ENCODE data around the gene GRIK2. TPM values are rescaled to one million over a fixed set of nuclear protein-coding genes. Genes with fewer than 3 reads are reported as not detected.

The GRIK2 gene
- total RNA-seq, 4 donors from 2014 or later, result 1.4 to 51.9 (median 9.6) TPM

GRCh38 chr6:101502818-101503217 lies 109.3 kb downstream of the GRIK2 start:
- no peaks in the 10 kb centered on the region for H3K27me3 ChIP-seq
- no peak overlapping the region for H3K27ac ChIP-seq
- no peak for DNase-seq
- 34 to 42% methylated on average over 1 of the region's 1 CpG for WGBS, 2 donors
- intact Hi-C loops (cut with DNase I), result no loop called here
- TF ChIP-seq CTCF (IDR thresholded peaks at IDR 0.05) (no peak), POLR2A (IDR thresholded peaks at IDR 0.05) (no peak)
- no peaks in the 10 kb centered on the region for H3K4me1 ChIP-seq
- H3K36me3 ChIP-seq, result no peaks in the 10 kb centered on the region
- no peaks in the 10 kb centered on the region for H3K9me3 ChIP-seq
- no peak overlapping the region for H3K4me3 ChIP-seq (replicated peaks in 1 of 3)

DNA sequence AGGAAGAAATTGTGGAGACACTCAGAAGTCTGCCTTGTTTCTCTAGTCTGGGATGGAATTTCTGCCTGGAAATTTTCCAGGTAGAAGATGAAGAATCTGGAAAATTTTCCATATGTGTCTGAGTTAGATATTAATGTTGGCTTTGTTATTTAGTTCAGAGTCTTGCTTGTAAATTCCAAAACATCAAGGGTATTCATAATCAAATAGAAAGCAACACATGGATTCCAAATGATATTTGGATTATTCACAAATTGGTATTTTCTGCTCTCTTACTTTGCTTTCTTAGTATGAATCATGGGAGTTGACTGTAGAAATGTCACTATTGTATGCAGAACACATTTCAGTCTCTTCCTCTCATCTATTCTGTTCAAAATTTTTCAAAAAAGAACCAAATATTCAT lies 116.0 kb downstream of the GRIK2 start:
- Histone ChIP-seq H3K4me1 (no peaks in the 10 kb centered on the region), H3K9me3 (no peaks in the 10 kb centered on the region), H3K36me3 (no peaks in the 10 kb centered on the region), H3K27me3 (no peaks in the 10 kb centered on the region), H3K4me3 (replicated peaks in 1 of 3) (no peak overlapping the region), H3K27ac (no peak overlapping the region)
- TF ChIP-seq CTCF (IDR thresholded peaks at IDR 0.05) (no peak), POLR2A (IDR thresholded peaks at IDR 0.05) (no peak)
- DNase-seq, result no peak
- intact Hi-C loops (cut with DNase I), result no loop called here

DNA sequence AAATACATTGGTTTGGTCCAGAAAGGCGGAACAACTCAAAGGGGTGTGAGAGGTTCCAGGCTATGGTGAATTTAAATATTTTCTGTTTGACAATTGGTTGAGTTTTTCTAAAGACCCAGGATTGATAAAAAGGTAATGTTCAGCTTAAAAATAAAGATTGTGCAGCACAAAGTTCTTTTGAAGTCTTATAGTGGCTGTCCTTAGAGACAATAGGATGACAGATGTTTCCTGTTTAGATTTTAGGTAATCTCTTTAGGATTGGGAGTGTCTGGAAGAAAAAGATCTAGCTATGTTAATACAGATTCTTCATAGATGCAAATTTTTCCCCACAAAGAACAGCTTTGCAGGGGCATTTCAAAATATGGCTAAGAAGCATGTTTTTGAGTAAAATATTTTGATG lies 119.7 kb downstream of the GRIK2 start:
- TF ChIP-seq POLR2A (IDR thresholded peaks at IDR 0.05) (no peak), CTCF (IDR thresholded peaks at IDR 0.05) (no peak)
- no peak for DNase-seq
- H3K9me3 ChIP-seq, result no peaks in the 10 kb centered on the region
- no peaks in the 10 kb centered on the region for H3K4me1 ChIP-seq
- H3K27ac ChIP-seq, result no peak overlapping the region
- no peaks in the 10 kb centered on the region for H3K27me3 ChIP-seq
- intact Hi-C loops (cut with DNase I), result no loop called here
- H3K4me3 ChIP-seq (replicated peaks in 1 of 3), result no peak overlapping the region
- H3K36me3 ChIP-seq, result no peaks in the 10 kb centered on the region
- 87 to 100% methylated on average over 1 of the region's 1 CpG for WGBS, 2 donors

DNA sequence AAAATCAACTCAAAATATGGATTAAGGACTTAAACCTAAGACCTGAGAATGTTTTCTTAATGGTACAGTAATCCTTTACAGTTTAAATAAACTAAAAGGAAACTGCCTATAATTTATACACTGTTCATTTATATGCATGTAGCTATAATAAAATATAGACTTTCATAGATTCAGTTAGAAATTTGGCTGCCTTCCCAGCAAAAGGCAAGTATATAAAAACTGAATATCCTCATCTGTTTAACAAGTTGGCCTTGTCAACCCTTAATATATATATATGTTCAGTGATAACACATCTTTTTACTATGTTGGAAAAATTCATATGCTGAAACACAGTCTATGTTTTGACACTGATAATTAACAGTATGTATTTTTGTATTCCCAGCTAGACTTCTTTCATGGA lies 123.1 kb downstream of the GRIK2 start:
- DNase-seq, result no peak
- Histone ChIP-seq H3K36me3 (no peaks in the 10 kb centered on the region), H3K4me3 (replicated peaks in 1 of 3) (no peak overlapping the region), H3K9me3 (no peaks in the 10 kb centered on the region), H3K27ac (no peak overlapping the region), H3K27me3 (no peaks in the 10 kb centered on the region), H3K4me1 (no peaks in the 10 kb centered on the region)
- intact Hi-C loops (cut with DNase I), result no loop called here
- TF ChIP-seq POLR2A (IDR thresholded peaks at IDR 0.05) (no peak), CTCF (IDR thresholded peaks at IDR 0.05) (no peak)

- TF ChIP-seq POLR2A (IDR thresholded peaks at IDR 0.05) (no peak), CTCF (IDR thresholded peaks at IDR 0.05) (no peak)
Measured at GRCh38 chr6:101517632-101518031, 124.1 kb downstream of the GRIK2 start.

More at GRCh38 chr6:101517632-101518031, 124.1 kb downstream of the GRIK2 start:
- intact Hi-C loops (cut with DNase I), result no loop called here
- no peaks in the 10 kb centered on the region for H3K27me3 ChIP-seq
- no peaks in the 10 kb centered on the region for H3K4me1 ChIP-seq
- DNase-seq, result no peak
- no peaks in the 10 kb centered on the region for H3K36me3 ChIP-seq
- no peaks in the 10 kb centered on the region for H3K9me3 ChIP-seq
- H3K4me3 ChIP-seq (replicated peaks in 1 of 3), result no peak overlapping the region
- H3K27ac ChIP-seq, result no peak overlapping the region
- 86% methylated on average over 1 of the region's 1 CpG for WGBS, 2 donors

All from thyroid gland (tissue), 4 donors.